NCI-H1105 (cell line): ENCODE results near the gene IPPK.

ENCODE experiments used
- DNase-seq: peaks from one replicate; lab custom pipeline; 2025; lab: John Stamatoyannopoulos, UW

Gene IPPK

DNA sequence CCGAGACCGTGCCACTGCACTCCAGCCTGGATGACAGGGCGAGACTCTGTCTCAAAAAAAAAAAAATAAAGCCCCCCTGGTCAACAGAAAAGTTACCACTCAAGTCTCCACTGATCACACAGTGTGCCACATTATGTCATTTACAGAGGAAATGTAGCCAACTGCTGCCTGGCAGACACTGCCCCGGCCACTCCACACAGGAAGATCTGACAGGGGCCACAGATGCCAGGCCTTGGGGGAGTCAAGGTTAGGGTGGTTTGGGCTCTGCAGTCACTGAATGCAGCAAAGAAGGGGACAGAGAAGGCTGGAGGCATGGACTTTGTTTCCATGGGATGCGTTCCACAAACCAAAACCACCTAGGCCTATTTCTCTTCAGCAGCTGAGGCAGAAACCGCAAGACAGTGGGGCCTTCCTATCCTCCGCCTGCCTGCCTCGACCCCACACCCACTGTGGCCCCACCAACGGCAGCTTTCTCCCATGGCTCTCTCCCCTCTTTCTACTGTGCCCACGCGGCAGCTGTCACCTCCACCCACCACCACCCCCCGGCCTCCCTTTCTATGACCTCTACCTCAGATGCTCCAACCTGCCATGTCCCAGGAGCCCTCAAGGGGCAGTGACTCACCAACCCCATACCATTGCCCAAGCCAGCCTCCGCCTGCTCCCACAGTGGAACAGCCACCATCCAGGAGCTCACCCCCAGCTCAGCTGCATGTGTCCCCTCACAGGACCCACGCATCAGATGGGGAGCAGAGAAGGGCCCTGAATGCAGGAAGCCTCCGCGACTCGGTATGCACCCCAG, 12.4 kb downstream of the IPPK start:
- no peak for DNase-seq

GRCh38 chr9:92656537-92656925, 13.4 kb downstream of the IPPK start:
- DNase-seq: no peak

- DNase-seq: no peak
Observed at GRCh38 chr9:92655896-92656536, 13.9 kb downstream of the IPPK start.

DNA sequence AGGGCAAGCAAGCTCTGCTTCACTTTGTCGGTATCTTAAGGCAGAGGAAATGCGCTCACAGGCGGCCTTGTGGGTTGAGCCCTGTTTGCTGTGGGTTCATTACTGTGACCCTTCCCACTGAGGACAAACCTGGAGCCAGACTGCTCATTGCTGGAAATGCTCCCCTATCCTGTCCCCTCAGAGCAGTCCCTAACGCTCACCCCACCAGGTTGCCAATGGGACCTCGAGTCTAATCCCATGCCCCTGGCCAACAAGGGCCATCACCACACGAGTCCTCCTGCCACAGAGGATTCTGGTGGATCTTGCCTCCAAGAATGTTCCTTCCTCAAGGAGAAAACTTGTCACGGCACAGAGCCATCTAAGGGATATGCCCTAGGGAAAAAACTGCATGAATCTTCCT, 14.6 kb downstream of the IPPK start:
- no peak for DNase-seq

DNA sequence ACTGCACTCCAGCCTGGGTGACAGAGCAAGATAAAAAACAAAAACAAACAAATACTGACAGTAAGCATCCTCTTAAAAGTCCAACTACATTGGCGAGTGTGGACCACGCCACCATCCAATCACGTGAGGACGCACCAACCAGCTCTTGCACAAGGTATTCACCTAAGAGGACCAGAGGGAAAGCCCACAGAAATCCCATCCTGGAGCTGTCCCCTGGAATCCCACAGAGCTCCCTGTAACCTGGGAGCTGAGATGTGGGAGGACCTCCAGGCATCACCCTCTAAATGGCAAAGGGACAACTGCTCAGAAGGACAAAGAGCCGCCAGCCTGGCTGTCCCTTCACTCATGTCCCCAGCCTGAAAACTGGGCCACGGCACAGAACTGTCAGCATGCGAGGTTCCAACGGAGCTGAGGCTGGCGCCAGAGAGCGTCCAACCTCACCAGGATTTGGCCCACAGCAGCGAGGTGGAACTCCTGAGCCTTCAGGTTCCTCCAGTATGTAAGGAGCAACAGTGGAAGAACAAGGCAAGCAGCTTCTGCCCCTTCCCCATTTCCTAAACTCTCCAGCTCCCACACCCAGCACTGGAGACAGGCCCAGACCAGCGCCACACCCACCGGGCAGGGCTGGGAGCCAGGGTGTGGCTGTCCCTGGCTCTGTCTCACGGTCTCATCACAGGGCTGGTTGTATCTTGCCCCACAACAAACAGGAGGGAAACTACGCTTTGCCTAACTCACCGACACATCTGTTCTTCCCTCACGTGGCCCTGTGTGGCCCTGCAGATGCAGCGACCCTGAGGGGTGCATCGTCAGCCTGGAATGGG, 15.2 kb downstream of the IPPK start:
- no peak for DNase-seq

- no peak for DNase-seq
Observed at GRCh38 chr9:92652461-92652860, 17.5 kb downstream of the IPPK start.

DNA sequence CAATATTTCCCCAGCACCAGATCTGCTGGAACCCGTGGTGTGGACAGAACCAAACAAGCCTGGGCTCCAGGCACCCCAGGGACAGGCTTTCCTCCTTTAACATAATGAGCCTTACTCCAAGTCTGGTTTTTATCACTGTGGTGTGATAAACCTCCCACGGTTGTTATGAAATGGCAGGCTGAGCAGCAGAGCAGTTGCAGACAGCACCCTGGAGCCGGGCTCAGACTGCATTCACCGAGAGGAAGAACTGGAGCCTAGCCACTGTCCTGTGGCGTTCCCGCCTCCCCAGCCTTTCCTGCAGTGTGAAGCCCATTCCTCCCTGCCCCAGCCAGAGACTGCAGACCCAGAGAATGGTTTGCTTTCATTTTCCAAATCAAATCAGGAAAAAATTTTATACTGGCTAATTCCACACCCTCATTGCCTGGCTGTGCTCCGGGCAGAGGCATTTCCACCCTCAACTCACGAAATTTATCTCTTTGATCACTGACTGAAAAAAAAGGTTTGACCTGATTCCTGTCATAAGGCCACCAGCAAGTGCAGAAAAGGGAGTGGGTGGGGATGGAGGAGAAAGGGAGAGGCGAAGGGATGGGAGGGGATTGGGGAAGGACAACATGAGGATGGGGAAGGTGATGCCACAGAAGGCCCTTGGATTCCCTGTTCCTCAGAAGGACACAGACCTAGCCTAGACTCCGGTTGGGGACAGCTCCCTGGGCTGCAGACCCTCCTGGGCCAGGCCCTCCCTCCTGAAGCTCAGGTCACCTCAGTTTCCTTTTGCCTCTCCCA, 18.9 kb downstream of the IPPK start:
- no peak for DNase-seq

- DNase-seq: no peak
Observed at GRCh38 chr9:92650296-92650695, 19.6 kb downstream of the IPPK start.

DNA sequence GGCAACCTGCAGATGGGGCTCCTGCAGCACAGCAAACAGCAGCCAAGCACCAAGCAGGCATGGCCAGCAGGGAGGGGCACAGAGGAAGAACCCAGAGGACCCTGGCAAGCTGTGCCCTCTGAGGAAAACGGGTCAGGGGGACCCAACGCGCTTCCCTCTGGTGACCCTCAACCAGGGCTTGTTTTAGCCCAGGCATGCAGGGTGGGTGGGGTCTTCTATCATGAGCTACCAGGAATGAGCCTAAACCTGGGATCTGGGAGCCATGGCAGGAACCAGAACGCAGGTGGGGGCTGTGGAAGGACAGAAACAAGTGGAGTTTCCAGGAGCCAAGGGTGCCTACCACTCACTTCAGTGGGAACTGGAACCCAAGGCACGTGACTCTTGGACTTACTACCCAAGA, 20.9 kb downstream of the IPPK start:
- DNase-seq: no peak

GRCh38 chr9:92648474-92648971, 21.4 kb downstream of the IPPK start:
- DNase-seq: no peak

- DNase-seq: no peak
Observed at GRCh38 chr9:92647671-92648473, 22.1 kb downstream of the IPPK start.

DNA sequence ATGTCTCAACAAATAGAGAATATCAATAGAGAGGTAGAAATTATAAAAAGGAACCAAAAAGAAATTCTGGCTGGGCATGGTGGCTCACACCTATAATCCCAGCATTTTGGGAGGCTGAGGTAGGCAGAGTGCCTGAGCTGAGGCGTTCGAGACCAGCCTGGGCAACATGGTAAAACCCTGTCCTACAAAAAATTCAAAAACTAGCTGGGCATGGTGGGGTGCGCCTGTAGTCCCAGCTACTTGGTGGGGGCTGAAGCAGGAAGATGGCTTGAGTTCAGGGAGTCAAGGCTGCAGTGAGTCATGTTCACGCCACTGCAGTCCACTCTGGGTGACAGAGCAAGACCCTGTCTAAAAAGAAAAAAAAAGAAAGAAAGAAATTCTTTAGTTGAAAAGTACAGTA, 24.9 kb downstream of the IPPK start:
- DNase-seq: no peak

DNA sequence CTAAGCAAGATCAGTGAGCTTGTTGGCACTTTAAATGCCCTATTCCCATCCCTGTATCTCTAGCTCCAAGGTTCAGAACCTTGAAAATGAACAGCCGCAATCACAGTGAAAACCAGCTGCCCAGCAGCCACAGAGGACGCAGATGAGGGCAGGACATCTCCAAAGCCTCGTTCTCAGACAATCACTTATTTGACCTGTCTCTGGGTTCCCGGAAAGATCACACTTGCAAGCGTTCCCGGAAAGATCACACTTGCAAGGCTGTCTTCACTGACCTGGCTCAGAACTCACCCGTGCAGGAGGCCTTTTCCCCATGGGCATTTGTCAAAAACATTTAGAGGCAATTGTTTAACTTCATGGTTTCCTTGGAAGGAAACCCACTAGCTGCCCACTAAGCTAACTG, 25.7 kb downstream of the IPPK start:
- DNase-seq: no peak

GRCh38 chr9:92642564-92642963, 27.4 kb downstream of the IPPK start:
- DNase-seq: no peak

- no peak for DNase-seq
Observed at GRCh38 chr9:92642041-92642451, 27.9 kb downstream of the IPPK start.

DNA sequence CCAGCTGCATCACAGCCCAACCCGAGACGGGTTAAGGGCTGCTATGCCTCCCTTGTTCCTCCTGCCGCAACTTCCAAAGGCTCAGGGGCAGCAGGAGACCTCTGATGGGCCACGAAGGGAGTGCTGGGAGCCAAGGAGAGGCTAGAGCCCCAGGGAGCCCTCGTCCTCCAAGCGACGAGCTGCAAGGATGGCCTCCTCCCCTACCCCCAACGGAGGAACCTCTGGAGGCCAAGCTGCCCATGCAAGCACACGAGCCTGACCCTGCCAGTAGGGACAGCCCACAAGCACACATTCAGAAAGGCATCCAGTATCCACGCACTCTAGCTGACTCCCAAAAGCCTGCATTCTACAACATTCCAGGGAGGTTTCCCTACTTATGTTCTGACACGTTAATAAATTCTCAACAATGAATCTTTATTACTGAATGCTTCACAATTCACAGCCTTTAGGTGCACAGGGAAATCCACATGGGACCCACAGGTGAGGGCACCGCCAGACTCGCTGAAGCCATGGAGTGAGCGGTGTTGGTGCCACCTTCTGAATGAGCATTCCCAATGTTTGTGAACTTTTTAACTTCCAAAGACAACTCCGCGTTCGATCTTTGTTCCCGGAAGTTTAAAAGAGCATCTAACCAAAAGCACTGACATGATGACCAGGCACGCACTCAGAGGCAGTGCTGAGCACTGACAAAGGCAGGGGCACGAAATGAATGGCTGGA, 28.7 kb downstream of the IPPK start:
- no peak for DNase-seq

DNA sequence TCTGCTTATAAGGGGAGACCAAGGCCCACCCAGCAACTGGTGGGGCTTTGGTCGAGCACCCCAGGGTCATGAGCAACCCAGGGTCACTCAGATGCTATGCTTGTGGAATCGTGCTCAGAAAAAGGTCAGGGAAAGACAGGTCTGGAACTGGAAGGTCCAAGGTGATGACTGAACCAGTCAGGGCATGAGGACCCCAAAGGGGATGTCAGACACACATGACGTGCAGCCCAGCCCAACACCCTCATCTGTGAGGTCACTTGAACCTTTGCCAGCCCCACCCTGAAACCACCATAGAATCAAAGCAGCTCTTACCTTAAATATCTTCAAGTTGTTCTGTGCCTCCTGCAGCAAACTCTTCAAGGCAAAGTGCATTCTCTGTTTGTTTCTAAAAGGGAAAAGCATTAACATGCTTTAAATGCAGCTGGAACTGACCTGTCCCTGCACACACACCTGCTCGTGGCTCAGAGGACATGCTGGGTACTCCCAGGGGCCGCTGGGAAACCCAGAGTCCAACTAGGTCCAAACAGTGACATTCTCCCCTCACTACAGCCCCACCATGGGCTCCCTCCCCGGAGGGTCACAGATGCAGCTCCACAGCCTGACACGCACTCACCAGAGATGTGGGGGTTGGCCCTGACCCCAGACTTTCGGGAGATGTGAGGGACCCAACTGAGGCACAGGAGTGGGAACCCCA, 29.4 kb downstream of the IPPK start:
- no peak for DNase-seq

DNA sequence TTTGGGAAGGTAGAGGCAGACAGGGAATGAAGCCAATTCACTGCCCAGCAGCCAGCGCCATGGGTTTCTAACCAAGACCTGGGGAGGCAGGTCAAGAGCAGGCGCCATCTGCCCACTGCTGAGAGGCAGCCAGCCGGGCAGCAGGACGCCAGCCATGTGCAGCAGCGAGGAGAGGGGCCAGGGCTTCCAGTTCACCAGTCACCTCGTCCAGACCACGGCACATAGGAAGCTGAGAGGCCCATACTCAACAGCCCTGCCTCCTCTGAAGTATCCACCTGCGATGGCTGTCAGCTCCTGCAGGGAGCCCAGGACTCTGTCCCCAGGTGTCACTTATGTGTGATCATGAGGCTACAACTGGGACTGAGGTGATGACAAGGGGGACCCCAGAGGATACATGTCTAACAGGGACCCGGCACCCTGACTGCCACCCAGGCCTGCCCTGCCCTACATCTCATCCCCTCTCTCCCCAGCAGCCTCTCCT, 30.1 kb downstream of the IPPK start:
- no peak for DNase-seq

- no peak for DNase-seq
Observed at GRCh38 chr9:92639124-92639523, 30.8 kb downstream of the IPPK start.
